Pancreas (tissue), 10 donors: ENCODE data around the gene COX7A2L. TPM values are rescaled to one million over a fixed set of nuclear protein-coding genes. Genes with fewer than 3 reads are reported as not detected.

ENCODE experiments used
- ATAC-seq, 4 donors: fragments of 200-7000 bp; cut with Tn5 transposase; one replicate each; pipeline versions ENCODE4 v1.8.0 to v1.9.1; 2020; ENCODE audit warnings: mild to moderate bottlenecking in 4 of 4, moderate library complexity in 4 of 4
- DNase-seq, 6 donors: peaks; one replicate each; pipeline ENCODE4 v3.0.0-alpha.2; 2020
- FAIRE-seq: peaks from 2 replicates; lab custom pipeline; 2012; peaks lifted over from hg19 to GRCh38; lab: Jason Lieb, UNC
- H3K27ac ChIP-seq, 4 donors: fragments of 200-600 bp; sonication (generic); 1 replicate in 3 of 4; 2 replicates in 1 of 4; pipeline versions ENCODE4 v1.5.0 to v1.8.0; 2020
- H3K27me3 ChIP-seq, 4 donors: fragments of 200-600 bp; one replicate each; pipeline ENCODE4 v1.8.0; 2021
- H3K36me3 ChIP-seq, 3 donors: fragments of 200-600 bp; sonication (generic) in 1 of 3; one replicate each; pipeline versions ENCODE4 v1.5.0 to v1.8.0; 2020 to 2021
- H3K4me1 ChIP-seq, 3 donors: fragments of 200-600 bp; one replicate each; pipeline ENCODE4 v1.8.0; 2021
- H3K4me3 ChIP-seq, 4 donors: fragments of 200-600 bp; sonication (generic) in 2 of 4; one replicate each; pipeline versions ENCODE4 v1.5.0 to v1.8.0; 2020 to 2021
- H3K9me3 ChIP-seq, 4 donors: fragments of 200-600 bp; one replicate each; pipeline ENCODE4 v1.8.0; 2021
- CTCF ChIP-seq, 4 donors: fragments of 200-600 bp; sonication (generic) in 3 of 4; IDR thresholded peaks; one replicate each; pipeline versions ENCODE4 v1.5.0 to v1.8.0; 2021; ENCODE audit warnings: antibody characterized with exemption in 4 of 4
- WGBS, 2 donors: extraction: QIAGEN DNeasy Blood & Tissue Kit; methylation state at CpG; one replicate each; pipeline ENCODE4 v1.1.7; 2013; 5-methylcytosine and 5-hydroxymethylcytosine counted together
- intact Hi-C, 3 donors: fragments of 100-400 bp; cut with DNase I; formaldehyde crosslinking; loops; one replicate each; pipeline versions ENCODE4 v1.11.1 to v1.14.2; 2022
- polyA plus RNA-seq, 2 donors: library from polyadenylated mRNA; stranded (reverse); fragments of 200-250 nt; gene quantifications; one replicate each; pipeline ENCODE4 v1.2.3, GENCODE V29; 2013
- total RNA-seq, 6 donors: library from RNA; stranded (reverse); fragmentation: NEBNext Ultra II Directional in 4 of 6; extraction: Animal tissue kit (Norgen Biotek cat#: 25700) in 4 of 6; gene quantifications; one replicate each; pipeline versions ENCODE4 v1.2.1 to v1.2.4, GENCODE V29; 2021 to 2023
- donor health status: healthy with polysubstance abuse.
- donor health status: DM: no; HTN: no; CAD: no; lungs with moderate emphysema.
- donor health status: DM: no; HTN: no; CAD: no.
- donor health status: control.
- donor health status: control.
- donor health status: Bipolar disorder and iron deficiency.
- donor health status: DM: yes; HTN: yes; CAD: no.
- donor health status: DM: no; HTN: no; CAD: no.
- donor health status: DM: no; HTN: no; CAD: no.
- donor health status: DM: yes; HTN: yes; CAD: no.

Gene COX7A2L
- total and polyA plus RNA-seq, 8 donors: 34.8 to 91.5 (median 49.7) TPM

DNA sequence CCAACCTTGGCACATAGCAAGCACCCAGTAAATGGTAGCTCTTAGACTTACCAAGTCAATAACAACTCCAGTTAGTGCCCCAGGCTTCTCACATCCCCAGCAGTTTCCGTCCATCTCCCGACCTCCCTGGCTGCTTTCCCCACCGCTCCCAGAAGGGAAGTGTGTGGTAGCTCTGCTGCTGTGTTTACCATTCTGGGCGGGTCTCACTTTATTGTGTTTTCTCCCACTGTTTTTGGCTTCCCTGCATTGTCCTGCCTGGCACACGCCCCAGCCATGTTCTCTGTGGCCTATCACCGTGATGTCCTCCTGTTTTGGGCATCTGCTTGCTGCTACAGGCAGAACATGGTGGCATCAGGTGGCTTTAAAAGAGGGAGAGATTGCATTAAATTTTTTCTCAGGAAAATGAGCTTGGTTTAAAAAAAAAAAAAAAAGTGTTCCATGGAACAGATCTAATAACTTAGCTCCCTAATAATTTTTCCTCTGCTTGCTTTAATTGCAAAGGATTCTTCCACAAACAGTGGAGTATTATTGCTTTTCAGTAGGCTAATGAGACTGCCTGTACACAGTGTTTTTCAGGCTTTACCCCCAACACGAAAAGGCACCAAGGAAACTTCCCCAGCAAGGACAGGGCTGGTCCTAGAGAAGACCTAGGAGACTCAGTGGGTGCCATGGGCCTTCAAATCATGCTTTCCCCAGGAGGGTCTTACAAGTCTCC is 8.0 kb upstream of the COX7A2L start:
- no peak for TF ChIP-seq CTCF (IDR thresholded peaks at IDR 0.05)
- Histone ChIP-seq H3K27ac (no peak overlapping the region), H3K4me3 (no peak overlapping the region), H3K9me3 (no peaks in the 10 kb centered on the region), H3K27me3 (no peaks in the 10 kb centered on the region), H3K4me1 (no peaks in the 10 kb centered on the region), H3K36me3 (no peaks in the 10 kb centered on the region)
- ATAC-seq: peak in 1 of 4 donors; percentile 28
- intact Hi-C loops: no loop called here
- no peak for DNase-seq
- FAIRE-seq: no peak
- WGBS, 2 donors: 75 to 79% methylated on average over 7 of the region's 7 CpGs

GRCh38 chr2:42367835-42368234 is 6.8 kb upstream of the COX7A2L start:
- Histone ChIP-seq H3K27me3 (no peaks in the 10 kb centered on the region), H3K36me3 (no peaks in the 10 kb centered on the region), H3K4me1 (no peaks in the 10 kb centered on the region), H3K27ac (no peak overlapping the region), H3K4me3 (no peak overlapping the region), H3K9me3 (no peaks in the 10 kb centered on the region)
- ATAC-seq (peak in 2 of 4 donors; percentile 34 to 45), DNase-seq (no peak), FAIRE-seq (no peak)
- 44 to 45% methylated on average over 3 of the region's 3 CpGs for WGBS, 2 donors
- TF ChIP-seq CTCF (IDR thresholded peaks at IDR 0.05): no peak
- intact Hi-C loops: no loop called here

DNA sequence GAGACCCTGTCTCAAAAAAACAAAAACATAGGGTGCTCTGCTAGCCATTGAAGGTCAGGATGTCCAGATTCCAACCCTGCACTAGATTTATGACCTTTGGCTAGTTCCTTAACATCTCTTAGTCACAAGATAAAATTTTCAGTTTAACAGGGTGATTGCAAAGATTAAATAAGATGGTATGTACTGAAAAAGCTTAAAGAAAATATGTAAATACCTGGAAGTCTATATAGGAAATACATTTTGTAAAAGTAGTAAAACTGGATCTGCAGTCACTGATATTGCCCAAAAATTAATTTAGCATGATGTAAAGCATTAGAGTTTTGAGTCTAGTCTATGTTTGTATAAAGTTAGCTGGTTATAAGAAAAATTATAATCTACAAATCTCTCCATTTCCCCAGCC is 5.4 kb upstream of the COX7A2L start:
- Histone ChIP-seq H3K27me3 (no peaks in the 10 kb centered on the region), H3K9me3 (no peaks in the 10 kb centered on the region), H3K4me3 (no peak overlapping the region), H3K27ac (no peak overlapping the region), H3K4me1 (no peaks in the 10 kb centered on the region), H3K36me3 (no peaks in the 10 kb centered on the region)
- FAIRE-seq (no peak), ATAC-seq (no peak), DNase-seq (no peak)
- no peak for TF ChIP-seq CTCF (IDR thresholded peaks at IDR 0.05)
- intact Hi-C loops: no loop called here

DNA sequence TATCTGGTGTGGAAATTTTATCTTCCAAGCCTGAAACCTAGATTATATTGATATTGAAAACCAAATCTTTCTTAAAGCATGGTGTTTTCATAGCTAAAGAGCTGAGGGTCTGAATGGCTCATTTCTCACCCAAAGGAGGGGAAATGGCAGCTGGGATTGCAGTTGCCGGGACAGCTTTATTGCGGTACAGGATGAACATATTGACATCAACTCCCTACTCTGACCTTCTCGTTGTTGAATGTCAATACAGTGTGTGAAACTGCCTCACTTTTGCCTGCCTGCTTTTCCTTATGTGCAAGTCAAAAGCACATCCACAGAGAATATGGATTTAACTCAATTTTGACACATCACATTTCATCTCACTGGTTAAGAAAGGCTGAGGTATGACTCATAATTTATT is 3.6 kb upstream of the COX7A2L start:
- H3K4me1 ChIP-seq: peaks cover 0 to 2% (median 0%) of the 10 kb centered on the region in 3 donors
- no peak for DNase-seq
- intact Hi-C loops: no loop called here
- WGBS, 2 donors: 70 to 75% methylated on average over 3 of the region's 3 CpGs
- ATAC-seq: no peak
- H3K36me3 ChIP-seq: no peaks in the 10 kb centered on the region
- TF ChIP-seq CTCF (IDR thresholded peaks at IDR 0.05): no peak
- FAIRE-seq: no peak
- H3K27ac ChIP-seq: no peak overlapping the region
- no peaks in the 10 kb centered on the region for H3K9me3 ChIP-seq
- no peaks in the 10 kb centered on the region for H3K27me3 ChIP-seq
- no peak overlapping the region for H3K4me3 ChIP-seq

DNA sequence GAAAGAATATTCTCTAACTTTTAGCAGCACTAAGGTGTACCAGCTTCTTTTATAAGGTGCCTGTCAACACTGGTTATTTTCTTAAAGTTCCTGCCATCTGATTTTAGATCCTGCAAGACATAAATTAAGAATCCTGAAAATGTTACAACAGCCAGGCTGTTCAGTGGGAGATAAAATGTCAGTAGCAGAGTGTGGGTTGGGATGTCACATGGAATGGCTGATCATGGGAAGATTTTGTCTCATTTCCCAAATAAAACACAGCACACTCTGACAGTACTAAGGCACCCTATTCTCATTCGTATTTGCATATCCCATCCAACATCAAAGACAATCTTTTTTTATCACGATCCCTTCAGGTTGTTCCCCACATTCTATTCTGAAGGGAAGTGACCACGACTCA is 2.4 kb upstream of the COX7A2L start:
- no peak for TF ChIP-seq CTCF (IDR thresholded peaks at IDR 0.05)
- no peaks in the 10 kb centered on the region for H3K27me3 ChIP-seq
- peaks cover 0 to 11% (median 8%) of the 10 kb centered on the region in 3 donors for H3K4me1 ChIP-seq
- DNase-seq (no peak), ATAC-seq (no peak), FAIRE-seq (no peak)
- intact Hi-C loops: no loop called here
- no peak overlapping the region for H3K27ac ChIP-seq
- H3K9me3 ChIP-seq: no peaks in the 10 kb centered on the region
- H3K4me3 ChIP-seq: no peak overlapping the region
- WGBS, 2 donors: 72 to 84% methylated on average over 3 of the region's 3 CpGs
- H3K36me3 ChIP-seq: no peaks in the 10 kb centered on the region
